GM19438 (cell line): ENCODE results near the gene CADM2.
"Not testable (repeated sequence)": the region's sequence is repeated elsewhere in the genome, so short reads cannot be mapped to it uniquely, and the experiment has no call there.

Experiments
- ATAC-seq: cut with Tn5 transposase; IDR thresholded peaks from one replicate; pipeline ENCODE4 v1.9.1; 2021; ENCODE audit warnings: low read depth; ENCODE audit not compliant: unreplicated experiment

Gene CADM2

GRCh38 chr3:85432081-85432480, 473.3 kb downstream of the CADM2 start:
- ATAC-seq = no peak

- no peak for ATAC-seq
These were observed 474.5 kb downstream of the CADM2 start for GRCh38 chr3:85433319-85433718.

- no peak for ATAC-seq
These were observed 496.9 kb downstream of the CADM2 start for GRCh38 chr3:85455561-85456200.

- no peak for ATAC-seq
These were observed 515.5 kb downstream of the CADM2 start for GRCh38 chr3:85474241-85474640.

- ATAC-seq = no peak
These were observed 516.6 kb downstream of the CADM2 start for GRCh38 chr3:85475346-85475745.

GRCh38 chr3:85476891-85477495, 518.2 kb downstream of the CADM2 start:
- ATAC-seq = no peak

GRCh38 chr3:85481411-85482212, 522.8 kb downstream of the CADM2 start:
- ATAC-seq = no peak

GRCh38 chr3:85482213-85482490, 523.4 kb downstream of the CADM2 start:
- no peak for ATAC-seq

- no peak for ATAC-seq
These were observed 525.2 kb downstream of the CADM2 start for GRCh38 chr3:85483986-85484385.

- ATAC-seq = no peak
These were observed 528.6 kb downstream of the CADM2 start for GRCh38 chr3:85487375-85487774.

GRCh38 chr3:85495602-85496001, 536.8 kb downstream of the CADM2 start:
- no peak for ATAC-seq

GRCh38 chr3:85498177-85498576, 539.4 kb downstream of the CADM2 start:
- ATAC-seq = no peak

GRCh38 chr3:85502148-85502875, 543.5 kb downstream of the CADM2 start:
- ATAC-seq = no peak

- ATAC-seq = not testable (repeated sequence)
These were observed 545.5 kb downstream of the CADM2 start for GRCh38 chr3:85504129-85504784.

GRCh38 chr3:85504785-85505511, 546.2 kb downstream of the CADM2 start:
- ATAC-seq = not testable (repeated sequence)

- not testable (repeated sequence) for ATAC-seq
These were observed 548.3 kb downstream of the CADM2 start for GRCh38 chr3:85507052-85507451.

- no peak for ATAC-seq
These were observed 549.9 kb downstream of the CADM2 start for GRCh38 chr3:85508659-85509058.

GRCh38 chr3:85516146-85516545, 557.4 kb downstream of the CADM2 start:
- no peak for ATAC-seq

GRCh38 chr3:85524104-85524503, 565.3 kb downstream of the CADM2 start:
- ATAC-seq = no peak

- ATAC-seq = no peak
These were observed 566.5 kb downstream of the CADM2 start for GRCh38 chr3:85525264-85525663.
